ENCODE results near the gene MMS19.
A peak's percentile ranks its signal among the peaks of the same experiment; 100 is the strongest.

The MMS19 gene

DNA sequence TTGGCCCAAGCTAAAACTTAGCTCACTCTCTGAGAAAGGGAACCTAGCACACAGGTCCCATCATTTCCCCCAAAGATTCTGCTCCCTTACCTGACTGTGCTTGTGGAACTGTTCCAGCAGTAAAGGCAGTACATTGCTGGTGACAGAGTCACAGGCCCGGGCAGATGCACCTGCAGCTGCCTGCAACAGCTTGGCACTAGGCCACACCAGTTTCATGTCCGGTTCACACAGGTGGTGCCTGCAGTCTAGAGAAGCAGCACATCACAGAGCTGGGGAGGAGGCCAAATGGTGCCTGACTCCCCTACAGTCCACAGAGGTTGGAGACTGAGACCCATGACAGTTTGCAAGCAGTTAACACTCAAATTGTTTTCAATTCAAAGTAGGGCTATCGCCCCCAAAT, 30.1 kb downstream of the MMS19 start:
- DNase-seq (ENCODE audit: low read depth in 2 of 2), result no peak

DNA sequence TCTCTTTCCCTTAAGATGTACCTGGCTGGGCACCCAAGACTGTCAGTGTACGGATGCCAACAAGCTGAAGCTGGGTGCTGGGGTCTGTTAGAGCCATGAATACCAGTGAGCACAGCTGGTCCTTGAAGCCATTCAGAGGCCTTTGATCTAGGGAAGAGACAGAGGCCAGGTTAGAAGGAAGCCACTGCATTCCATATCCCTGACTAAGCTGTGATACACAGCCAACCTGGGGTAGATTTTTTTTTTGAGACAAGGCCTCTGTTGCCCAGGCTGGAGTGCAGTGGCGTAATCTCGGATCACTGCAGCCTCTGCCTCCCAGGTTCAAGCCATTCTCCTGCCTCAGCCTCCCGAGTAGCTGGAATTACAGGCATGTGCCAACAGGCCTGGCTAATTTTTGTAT, 31.5 kb downstream of the MMS19 start:
- no peak for DNase-seq (ENCODE audit: low read depth in 2 of 2)

DNA sequence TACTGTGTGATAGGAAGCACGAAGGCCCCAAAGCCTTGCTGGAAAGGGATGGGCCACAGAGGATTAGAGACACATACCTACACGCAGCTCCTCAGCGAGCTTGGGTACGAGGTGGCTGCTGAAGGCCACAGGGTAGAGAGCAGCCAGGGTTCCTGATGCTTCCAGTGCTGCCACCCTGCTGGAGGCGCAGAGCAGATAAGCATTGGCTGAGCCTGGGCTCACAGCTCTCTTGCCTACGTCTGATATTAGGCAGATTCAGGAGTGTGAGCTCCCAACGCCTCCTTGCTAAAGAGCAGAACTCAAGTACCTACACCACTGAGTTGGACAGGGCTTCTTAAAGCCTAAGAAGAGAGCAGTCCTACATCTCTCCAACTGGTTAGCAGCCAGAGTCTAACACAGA, 32.2 kb downstream of the MMS19 start:
- DNase-seq (ENCODE audit: low read depth in 2 of 2), result no peak

DNA sequence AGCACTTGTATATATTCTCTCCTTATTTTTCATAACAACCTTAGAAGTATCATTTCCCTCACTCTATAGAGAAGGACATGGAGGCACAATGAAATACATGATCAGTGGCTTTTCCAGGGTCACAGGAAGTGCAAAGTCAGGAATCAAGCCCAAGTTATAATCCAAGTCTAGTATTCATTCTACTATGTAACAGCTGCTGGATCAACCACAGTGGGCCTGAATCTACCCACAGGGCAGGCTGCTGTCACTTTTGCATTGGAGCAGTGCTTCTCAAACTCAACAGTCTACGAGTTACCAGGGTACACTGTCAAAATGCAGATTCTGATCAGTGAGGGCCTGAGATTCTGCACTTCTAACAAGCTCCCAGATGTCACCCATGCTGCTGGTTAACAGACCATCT, 34.0 kb downstream of the MMS19 start:
- DNase-seq (ENCODE audit: low read depth in 2 of 2), result no peak

DNA sequence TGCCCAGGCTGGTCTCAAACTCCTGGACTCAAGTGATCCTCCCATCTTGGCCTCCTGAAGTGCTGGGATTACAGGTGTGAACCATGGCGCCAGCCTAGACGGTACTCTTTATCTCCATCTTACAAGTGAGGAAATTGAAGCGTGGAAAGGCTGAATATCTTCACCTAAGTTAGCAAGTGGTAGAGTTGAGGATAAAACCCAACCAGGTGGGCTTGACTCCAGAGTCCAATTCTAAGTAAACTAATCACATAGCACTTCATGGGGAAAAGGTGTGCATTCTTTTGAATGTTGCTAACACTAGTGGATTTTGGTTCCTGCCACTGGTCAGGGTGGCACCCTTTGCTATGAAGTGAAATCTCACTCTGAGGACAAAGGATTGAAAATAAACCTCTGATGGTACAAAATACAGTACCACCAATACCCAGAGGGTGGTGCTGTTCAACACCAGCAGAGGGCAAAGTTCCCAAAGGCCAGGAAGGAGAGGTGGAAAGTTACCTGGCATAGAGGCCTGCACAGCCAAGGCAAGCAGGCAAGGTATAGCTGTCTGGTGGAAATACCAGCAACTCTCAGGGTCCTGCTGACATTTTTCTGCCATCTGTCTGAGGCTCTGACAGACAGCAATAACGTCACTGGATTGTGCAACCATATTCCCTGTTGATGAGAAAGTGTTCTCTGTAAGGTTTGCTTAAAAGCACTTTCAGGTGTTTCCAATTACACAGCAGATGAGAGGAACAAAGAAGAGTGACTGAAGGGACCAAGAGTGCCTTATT, 34.7 kb downstream of the MMS19 start:
- DNase-seq (ENCODE audit: low read depth in 2 of 2), result no peak

DNA sequence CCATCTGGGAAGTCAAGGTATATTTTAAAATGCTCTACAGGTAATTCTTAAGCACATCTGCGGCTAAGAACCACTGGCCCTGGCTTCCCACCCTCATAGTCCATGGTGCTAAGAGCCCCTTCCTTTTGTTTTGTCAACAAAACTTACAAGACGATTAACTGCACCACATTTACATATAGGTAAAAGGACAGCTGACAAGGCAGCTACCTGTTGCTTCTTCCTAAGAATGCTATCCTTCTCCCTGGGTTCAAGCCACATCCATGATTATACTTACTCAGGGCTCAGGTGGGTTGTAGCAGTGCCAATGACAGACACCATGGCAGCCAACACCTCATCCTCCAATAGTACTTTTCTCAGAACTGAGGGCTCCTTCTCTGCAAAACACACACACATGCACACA, 35.9 kb downstream of the MMS19 start:
- no peak for DNase-seq (ENCODE audit: low read depth in 2 of 2)

DNA sequence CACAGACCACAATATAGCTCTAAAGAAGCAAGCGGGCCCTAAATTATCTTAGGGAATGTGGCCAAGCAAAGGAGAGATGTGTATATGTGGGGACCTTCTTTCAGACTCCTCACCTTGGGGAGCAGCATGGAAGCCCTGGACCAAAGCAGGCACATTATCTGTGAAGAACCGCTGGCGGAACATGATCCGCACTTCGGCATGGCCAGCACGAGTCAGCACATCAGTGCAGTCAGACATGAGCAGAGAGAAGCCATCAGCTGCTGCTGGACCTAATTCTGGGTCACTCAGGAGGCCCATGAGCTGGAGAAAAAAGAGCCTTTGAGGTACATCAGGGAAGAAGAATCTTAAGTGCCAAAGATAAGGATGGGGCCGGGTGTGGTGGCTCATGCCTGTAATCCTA, 38.3 kb downstream of the MMS19 start:
- no peak for DNase-seq (ENCODE audit: low read depth in 2 of 2)

DNA sequence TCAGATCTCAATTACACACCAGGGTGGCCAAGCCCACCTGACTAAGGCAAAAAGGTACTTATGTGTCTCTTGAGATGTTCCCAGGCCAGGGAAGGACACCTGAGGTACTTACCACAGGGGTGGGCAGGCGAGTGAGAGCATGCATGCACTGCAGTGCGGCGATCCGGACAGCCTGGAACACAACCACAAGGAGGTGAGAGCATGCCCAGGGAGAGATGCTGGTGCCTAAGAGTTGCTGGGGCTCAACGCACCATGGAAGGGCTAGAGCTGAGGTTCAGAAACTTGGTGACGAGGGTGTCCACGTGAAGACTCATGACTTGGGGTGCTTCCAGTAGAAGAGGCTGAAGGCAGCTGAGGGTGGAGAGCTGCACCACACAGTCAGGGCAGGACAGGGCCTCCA, 39.1 kb downstream of the MMS19 start:
- no peak for DNase-seq (ENCODE audit: low read depth in 2 of 2)

DNA sequence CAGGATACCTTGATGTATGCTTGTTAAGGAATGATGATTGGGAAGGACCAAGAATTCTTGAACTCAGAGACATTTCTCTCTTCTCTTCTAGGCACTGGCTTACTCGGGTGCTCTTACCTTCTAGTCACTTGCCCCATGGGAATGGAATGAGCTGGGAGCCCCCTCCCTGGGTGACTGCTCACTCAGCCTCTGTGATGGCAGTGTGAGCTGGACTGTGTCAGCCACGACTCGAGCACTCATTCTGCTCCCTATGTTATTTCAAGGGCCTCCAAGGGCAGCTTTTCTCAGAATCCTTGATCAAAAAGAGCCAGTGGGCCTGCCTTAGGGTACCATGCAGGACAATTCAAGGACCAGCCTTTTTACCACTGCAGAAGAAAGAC, 41.5 kb downstream of the MMS19 start:
- DNase-seq (ENCODE audit: low read depth in 2 of 2), result no peak

DNA sequence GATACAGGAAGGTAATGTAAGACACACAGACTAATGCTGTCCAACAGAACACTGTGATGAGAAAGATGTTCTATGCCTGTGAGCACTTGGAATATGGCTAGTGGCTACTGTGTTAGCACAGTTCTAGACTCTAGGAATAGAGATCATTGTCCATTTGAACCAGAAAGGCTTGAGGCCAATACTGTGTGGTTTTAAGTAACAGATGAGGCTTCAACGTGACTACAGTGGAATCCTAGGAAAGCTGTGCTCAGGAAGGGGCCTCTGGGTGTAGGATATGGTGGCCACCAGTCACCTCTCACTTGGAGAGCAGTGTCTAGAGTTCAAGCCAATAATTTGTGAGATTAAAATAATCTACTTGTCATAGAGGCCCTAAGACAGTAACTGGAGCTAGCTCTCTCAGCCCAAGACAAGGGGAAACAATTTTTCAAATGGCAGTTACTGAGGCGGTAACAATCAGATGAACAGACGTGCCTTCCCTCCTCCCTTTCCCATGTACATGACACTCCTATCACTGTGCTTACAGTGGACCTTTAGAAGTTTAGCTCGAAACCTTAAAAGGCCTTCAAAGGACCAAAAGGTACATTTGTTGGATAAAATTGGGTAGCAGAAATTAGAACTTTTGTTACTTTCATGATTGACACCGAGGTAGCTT, 42.1 kb downstream of the MMS19 start:
- DNase-seq (ENCODE audit: low read depth in 2 of 2), result no peak

DNA sequence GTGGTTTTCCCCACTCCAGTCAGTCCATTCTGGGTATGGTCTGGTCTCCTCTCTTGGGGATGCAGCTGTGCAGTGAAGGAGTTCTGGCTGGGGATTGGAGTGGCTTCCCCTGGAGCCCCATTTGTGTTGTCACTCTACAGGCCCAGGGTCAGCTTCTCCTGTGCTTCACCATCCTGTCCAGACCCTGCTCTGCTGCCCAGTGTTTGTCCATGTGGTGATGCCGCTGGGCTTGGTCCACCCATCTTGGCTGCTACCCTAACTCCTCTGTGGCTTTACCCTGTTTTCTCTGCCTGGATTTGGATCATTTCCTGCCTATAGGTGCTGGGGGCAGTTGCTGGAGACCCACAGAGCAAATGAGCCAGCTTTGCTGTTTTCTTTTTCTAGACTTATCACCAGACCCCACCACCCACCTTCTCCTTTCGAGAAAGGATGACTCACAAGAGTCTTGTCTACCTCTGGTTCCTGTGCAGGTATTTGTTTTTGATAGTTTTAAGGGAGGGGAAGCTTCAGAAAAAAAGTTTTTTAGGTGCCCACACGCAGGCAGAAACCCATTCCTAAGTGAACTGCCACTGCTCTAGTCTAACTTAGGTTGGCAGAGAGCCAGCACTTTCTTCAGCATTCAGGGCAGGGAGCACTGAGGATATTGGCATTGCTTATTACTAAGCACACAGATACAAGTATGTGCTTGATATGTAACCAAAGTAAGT, 43.7 kb downstream of the MMS19 start:
- DNase-seq (ENCODE audit: low read depth in 2 of 2), result peak in 1 of 2 donors; percentile 8

DNA sequence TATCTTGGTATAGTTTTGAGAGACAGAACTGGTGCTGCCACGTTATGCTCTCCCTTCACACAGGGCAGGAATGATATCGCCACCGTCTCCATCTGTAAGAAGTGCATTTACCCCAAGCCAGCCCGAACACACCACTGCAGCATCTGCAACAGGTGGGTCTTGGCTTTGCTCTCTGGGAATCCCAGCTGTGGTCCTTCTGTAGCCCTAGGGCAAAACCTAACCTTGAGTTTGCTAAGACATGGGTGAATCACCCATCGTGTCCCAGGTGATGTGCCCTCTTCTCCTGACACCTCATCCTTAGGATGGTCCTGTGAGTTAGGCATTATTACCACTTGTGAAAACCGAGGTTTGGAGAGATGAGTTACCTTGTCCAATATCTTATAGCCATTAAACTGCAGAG, 45.9 kb downstream of the MMS19 start:
- no peak for DNase-seq (ENCODE audit: low read depth in 2 of 2)

DNA sequence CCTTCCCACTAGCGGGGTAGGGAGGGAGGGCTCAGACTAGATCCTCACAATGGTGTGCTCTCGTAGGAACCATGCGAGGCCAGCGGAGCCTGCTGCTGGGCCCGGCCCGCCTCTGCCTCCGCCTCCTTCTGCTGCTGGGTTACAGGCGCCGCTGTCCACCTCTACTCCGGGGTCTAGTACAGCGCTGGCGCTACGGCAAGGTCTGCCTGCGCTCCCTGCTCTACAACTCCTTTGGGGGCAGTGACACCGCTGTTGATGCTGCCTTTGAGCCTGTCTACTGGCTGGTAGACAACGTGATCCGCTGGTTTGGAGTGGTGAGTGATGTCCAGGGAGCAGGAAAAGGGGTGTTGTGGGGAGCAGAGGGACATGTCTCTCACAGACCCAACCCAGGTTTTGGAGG, 46.6 kb downstream of the MMS19 start:
- DNase-seq (ENCODE audit: low read depth in 2 of 2), result no peak

DNA sequence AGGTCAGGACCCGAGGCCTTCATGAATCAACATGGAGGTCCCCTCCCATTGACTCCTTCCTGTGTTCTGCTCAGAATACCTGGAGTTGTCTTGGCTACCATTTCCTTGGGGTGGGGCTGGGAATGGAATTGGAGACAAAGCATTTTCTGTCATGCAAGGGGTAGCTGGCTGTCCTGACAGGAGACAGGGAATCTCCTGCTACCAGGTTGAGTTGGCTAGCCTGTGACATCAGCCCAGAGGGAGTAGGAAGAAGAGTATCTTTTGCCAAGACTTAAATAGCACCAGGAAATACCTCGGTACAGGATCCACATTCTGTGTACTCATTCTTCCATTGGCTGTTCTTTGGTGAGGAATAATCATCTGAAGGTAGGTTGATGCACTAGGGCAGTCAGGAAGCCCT, 47.4 kb downstream of the MMS19 start:
- no peak for DNase-seq (ENCODE audit: low read depth in 2 of 2)

DNA sequence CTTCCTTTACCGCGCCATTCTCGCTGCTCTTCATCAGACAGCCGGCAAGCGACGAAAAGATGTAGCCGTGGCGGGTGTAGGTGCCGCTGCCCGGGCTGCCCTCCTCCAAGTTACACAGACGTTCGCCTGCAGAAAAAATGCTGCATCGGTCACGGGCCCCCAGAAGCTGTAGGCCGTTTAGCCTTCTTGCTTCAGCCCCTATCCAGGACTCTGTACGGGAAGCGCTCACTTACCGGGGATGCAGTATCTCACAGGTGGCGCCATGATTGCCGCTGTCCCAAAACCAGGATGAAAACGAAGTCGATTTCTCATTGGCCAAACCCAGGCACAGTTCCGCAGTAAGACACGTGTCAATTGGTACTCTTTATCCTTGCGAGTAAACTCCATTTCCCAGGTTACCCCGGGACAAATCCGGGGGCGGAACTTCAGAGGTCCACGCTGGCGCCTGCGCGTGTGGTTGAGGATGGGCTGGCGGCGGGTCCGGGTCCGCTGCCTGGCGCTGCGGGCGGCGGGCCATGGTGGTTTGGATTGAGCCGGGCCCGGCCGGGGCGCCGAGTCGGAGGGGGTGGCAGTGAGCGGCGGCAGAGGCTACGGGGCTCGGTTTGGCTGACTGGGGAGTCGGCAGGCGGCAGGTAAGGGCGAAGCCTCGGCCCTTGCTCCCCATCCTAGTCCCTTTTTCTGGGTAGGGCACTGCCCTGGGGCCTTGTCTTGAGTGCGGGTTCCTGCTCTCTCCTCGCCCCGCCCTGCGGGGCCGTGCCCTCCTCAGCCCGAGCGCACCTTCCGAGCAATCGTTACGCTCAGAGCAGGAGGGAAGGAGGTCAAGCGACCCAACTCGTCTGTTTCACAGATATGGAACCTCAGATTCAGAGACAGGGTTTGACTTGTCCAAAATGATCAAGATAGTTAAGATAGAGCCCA, 52.2 kb downstream of the MMS19 start, which contains the start of the genes EXOSC1 and ZDHHC16:
TSS of gene EXOSC1 (minus strand) at position 285 of the 918 bp plus-strand sequence. CDS start at position 264, 21 bp downstream.
TSS of gene ZDHHC16 (plus strand) at position 454 of the 918 bp plus-strand sequence. CDS start 5,501 bp downstream, outside the sequence.
- peak; percentile 83 to 88 for DNase-seq (ENCODE audit: low read depth in 2 of 2)

DNA sequence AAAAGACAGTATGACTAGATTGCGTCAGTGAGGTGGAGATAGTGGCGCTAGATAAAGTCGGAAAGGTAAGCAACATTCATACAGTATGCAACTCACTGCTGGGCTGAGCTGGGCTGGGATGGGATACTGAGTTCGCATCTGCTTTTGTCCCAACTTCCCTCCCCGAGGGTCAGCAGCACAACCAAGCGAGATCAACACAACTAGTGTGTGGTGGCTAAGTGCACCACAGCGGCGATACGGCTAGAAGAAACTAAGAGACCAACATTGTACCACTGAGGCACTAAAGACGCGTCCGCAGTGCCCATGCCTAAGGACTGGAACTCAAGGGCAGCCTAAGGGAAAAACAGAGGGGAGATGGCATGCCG, 52.9 kb downstream of the MMS19 start:
- DNase-seq (ENCODE audit: low read depth in 2 of 2), result no peak

DNA sequence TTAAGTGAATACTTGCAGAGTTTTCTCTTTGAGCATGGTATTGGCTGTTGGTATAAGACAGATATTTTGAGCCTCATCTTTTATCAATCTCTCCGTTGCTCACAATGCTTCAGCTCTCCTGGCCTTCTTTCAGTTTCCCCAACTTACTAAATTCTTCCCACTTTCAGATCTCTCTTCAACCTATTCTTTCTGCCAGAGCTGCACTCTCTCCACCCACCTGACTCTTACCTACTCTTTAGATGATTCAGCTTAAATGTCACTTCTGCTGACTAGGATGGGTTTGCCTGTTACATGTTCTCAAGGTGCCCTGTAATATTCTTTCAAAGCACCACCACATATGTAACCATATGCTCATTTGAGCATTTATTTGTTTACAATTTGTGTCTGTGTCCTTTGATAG, 54.0 kb downstream of the MMS19 start:
- no peak for DNase-seq (ENCODE audit: low read depth in 2 of 2)

DNA sequence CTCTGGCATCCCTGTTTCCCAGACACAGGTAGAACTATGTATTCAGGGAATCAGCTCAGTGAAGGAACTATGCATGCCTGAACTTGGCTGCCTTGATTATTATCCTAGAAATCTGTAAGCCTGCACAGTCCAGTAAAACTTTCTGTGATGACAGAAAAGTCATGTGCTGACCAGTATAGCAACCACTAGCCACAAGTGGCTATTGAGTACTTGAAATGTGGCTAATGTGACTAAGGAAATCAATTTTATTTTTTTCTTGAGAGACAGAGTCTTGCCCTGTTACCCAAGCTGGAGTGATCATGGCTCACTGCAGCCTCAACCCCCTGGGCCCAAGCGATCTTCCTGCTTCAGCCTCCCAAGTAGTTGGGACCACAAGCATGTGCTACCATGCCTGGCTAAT, 55.9 kb downstream of the MMS19 start:
- DNase-seq (ENCODE audit: low read depth in 2 of 2), result no peak

DNA sequence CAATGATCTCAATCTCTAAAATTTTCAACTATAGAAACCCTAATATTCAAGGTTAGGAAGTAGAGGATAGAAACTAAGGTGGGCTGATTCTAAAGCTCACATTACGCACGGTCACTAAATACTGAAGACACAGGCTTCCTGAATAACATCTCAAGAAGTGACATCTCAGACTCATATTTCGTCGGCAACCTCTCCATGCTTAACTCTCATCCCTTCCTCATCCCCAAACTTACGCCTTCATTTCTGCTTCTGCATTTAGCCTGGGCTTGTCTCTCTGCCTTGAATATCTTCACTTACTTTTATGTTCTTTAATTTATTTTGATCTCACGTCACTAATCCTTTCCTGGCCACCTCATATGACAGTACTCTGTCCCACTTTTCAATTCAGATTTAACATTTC, 63.0 kb downstream of the MMS19 start:
- DNase-seq (ENCODE audit: low read depth in 2 of 2), result no peak

DNA sequence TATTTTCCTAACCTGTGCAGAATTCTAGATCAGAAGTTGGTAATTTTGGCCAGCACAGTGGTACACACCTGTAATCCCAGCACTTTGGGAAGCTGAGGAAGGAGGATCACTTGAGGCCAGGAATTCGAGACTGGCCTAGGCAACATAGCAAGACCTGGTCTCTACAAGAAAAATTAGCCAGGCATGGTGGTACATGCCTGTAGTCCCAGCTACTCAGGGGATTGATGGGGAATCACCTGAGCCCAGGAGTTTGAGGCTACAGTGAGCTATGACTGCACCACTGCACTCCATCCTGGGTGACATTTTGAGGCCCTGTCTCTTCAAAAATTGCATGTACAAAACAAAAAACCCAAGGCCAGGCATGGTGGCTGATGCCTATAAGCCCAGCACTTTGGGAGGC, 63.7 kb downstream of the MMS19 start:
- DNase-seq (ENCODE audit: low read depth in 2 of 2), result no peak

DNA sequence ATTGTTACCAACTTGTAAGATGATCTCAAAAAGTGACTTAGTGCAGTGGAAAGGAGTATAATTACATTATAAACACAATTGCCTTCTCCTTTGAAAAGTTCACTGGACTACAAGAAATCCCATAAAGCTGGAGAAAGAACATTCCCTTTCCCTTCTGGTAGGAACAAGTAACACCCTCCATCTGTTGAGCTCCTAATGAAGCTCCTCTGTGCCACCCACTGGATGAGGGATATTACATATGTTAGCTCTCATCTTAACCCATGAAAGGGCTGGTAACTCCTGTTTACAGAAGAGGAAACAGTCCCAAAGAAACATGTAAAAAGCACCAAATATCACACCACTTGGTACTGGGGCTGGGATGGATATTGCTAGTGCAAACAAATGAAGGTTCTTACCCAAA, 64.2 kb downstream of the MMS19 start:
- no peak for DNase-seq (ENCODE audit: low read depth in 2 of 2)

DNA sequence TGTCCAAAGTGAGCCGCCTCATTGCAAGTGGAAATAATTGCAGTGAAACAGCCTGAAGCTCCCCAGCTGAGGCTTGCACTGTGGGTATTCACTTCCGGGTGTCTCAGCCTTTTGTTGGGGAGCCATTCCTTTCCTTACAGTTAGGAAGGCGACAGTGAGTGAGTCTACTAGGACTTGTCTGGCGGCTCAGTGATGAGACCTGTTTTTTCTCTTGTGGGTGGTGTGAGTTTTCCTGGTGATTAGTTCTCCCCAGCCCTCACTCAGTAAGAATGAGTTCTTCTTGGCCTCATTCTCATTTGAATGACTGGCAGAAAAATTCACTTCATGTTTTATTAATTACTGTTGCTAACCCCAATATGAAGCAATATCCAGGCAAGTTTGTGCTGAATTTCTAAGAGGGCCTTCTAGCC, 69.6 kb downstream of the MMS19 start:
- DNase-seq (ENCODE audit: low read depth in 2 of 2), result no peak
